OCI-M1 (cell line): ENCODE measurements around the gene FOXL2NB.
"Not testable (repeated sequence)": the region's sequence is repeated elsewhere in the genome, so short reads cannot be mapped to it uniquely, and the experiment has no call there.

Experiments
- DNase-seq: peaks from one replicate; lab custom pipeline; 2025; lab: John Stamatoyannopoulos, UW

FOXL2NB gene

GRCh38 chr3:138946663-138947494 lies at the start of gene FOXL2NB, which contains the start of gene FOXL2:
Gene FOXL2NB, plus strand, starts transcription at chr3:138947217. Its CDS starts 148 bp downstream, at chr3:138947365.
Gene FOXL2, minus strand, starts transcription at chr3:138947137. Its CDS starts 415 bp downstream, at chr3:138946722.
- DNase-seq = peak; percentile 44

GRCh38 chr3:138898301-138898700 lies 48.7 kb upstream of the FOXL2NB start:
- DNase-seq = no peak

GRCh38 chr3:138898708-138899107 lies 48.3 kb upstream of the FOXL2NB start:
- DNase-seq = peak; percentile 47

GRCh38 chr3:138899351-138899991 lies 47.5 kb upstream of the FOXL2NB start:
- DNase-seq = no peak

- no peak for DNase-seq
Observed at GRCh38 chr3:138901567-138901966, 45.5 kb upstream of the FOXL2NB start.

GRCh38 chr3:138902171-138902570 lies 44.8 kb upstream of the FOXL2NB start:
- peak; percentile 17 for DNase-seq

- peak; percentile 14 for DNase-seq
Observed at GRCh38 chr3:138907539-138907938, 39.5 kb upstream of the FOXL2NB start.

- DNase-seq = no peak
Observed at GRCh38 chr3:138908846-138909245, 38.2 kb upstream of the FOXL2NB start.

- DNase-seq = no peak
Observed at GRCh38 chr3:138909904-138910303, 37.1 kb upstream of the FOXL2NB start.

GRCh38 chr3:138911621-138912020 lies 35.4 kb upstream of the FOXL2NB start:
- DNase-seq = no peak

- peak; percentile 82 for DNase-seq
Observed at GRCh38 chr3:138912237-138912636, 34.8 kb upstream of the FOXL2NB start.

- peak; percentile 20 for DNase-seq
Observed at GRCh38 chr3:138913766-138914165, 33.3 kb upstream of the FOXL2NB start.

GRCh38 chr3:138914870-138915502 lies 32.0 kb upstream of the FOXL2NB start:
- no peak for DNase-seq

GRCh38 chr3:138915503-138916498 lies 31.2 kb upstream of the FOXL2NB start:
- DNase-seq = peak; percentile 96

- no peak for DNase-seq
Observed at GRCh38 chr3:138916824-138917223, 30.2 kb upstream of the FOXL2NB start.

GRCh38 chr3:138919325-138919724 lies 27.7 kb upstream of the FOXL2NB start:
- peak; percentile 36 for DNase-seq

GRCh38 chr3:138921316-138922292 lies 25.4 kb upstream of the FOXL2NB start:
- no peak for DNase-seq

GRCh38 chr3:138922400-138922799 lies 24.6 kb upstream of the FOXL2NB start:
- DNase-seq = not testable (repeated sequence)

GRCh38 chr3:138923531-138923994 lies 23.5 kb upstream of the FOXL2NB start:
- DNase-seq = peak; percentile 94

- no peak for DNase-seq
Observed at GRCh38 chr3:138928727-138929372, 18.2 kb upstream of the FOXL2NB start.
